Activated effector memory CD4-positive, alpha-beta T cell treated with anti-CD3 and anti-CD28 coated beads, Interleukin-2, amount 50 U/mL, for 16 hours (primary cell): ENCODE results near the gene APOC3.

ENCODE experiments used
- DNase-seq: peaks from one replicate; pipeline ENCODE4 v3.0.0-alpha.2; 2020

Gene APOC3

DNA sequence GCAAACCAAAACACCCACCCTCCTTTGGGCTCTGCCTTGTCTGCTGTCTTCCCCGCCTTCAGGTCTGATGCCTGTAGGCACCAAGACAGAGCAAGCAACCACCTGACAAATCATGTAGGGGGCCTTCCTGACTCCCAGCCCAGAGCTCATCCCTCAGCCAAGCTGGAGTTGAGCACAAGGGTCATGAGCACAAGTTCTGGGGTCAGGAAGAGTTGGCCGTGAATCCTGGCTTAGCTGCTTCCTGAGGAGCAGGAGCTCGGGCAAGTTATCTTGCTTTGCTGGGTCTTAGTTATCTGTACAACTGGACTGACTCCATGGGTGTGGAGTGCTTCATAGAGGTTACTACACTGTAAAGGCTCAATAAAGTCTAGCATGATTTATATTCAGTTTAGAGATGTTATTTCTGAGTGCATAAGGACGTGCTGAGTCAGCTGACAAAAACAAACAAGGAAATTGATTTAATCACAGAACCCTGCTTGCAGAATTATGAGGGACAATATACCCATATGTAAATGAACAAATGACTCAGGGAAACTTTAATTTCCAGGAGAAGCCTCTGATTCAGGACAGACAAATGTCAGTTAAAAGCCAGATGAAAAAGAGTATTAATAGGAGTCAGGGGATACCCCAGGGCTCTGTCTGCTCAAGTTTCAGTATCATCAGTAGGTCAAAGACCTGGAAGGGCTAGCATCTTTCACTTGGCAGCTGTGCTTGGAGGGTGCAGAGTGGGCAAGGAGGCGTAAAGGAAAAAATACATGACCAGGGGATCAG is 22.7 kb downstream of the APOC3 start:
- DNase-seq = peak; percentile 60

GRCh38 chr11:116853461-116854073 is 23.9 kb downstream of the APOC3 start:
- DNase-seq = peak; percentile 74

GRCh38 chr11:116855413-116855812 is 25.7 kb downstream of the APOC3 start:
- no peak for DNase-seq

GRCh38 chr11:116856423-116856822 is 26.7 kb downstream of the APOC3 start:
- DNase-seq = no peak

DNA sequence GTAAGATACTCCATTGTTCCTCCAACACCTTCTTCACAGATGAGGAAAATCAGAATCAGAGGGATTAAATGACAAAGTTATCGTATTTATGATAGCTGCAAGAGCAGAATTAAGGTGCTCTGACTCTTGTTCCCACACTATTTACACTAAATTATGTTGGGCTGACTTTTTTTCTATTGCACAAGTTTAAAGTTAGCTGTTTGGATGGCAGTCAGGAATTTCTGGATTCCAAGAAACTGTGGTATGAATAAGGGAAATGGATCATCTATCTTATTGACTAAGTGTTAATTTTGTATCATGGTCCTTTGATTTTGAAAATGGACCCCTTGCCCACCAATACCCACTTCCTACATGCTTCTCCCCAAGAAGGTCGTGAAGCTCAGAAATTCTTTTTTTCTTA is 27.6 kb downstream of the APOC3 start:
- DNase-seq = no peak

DNA sequence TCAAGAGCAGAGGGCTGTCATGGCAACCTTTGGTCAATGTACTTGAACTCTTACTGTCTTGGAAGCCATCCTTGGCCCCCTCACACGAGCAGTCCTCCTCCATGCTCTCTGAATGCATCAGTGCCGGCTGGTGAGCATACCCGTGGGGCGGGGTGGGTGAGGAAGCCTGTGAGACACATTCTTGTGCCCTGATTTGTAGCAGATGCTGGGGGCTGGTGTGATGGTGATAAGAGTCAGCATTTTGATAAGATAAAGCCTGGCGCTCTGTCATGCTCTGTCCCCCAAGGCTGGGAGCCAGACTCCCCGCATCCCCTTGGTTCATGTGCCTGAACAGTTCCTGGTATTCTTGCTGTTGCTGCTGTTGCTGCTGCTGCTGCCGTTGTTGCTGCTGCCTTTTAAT is 28.2 kb downstream of the APOC3 start:
- DNase-seq = no peak

DNA sequence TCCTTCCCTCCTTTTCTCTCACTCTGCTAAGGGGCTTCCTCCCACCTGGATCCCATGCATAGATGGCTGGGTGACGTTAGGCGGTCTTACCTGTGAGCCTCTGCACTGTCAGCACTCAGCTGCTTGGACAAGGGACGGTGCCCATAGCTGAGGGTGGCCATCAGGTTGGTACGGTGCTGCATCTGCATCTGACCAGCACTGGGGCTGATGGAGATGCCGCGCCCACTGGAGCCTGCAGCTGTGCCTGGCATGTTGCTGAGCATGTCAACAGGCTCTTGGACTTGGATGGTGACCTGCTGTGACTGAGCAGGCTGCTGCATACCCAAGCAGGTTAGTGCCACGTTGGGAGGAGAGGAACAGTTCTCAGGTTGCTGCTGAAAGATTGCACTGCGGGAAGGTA is 29.5 kb downstream of the APOC3 start:
- DNase-seq = no peak

GRCh38 chr11:116860303-116860702 is 30.6 kb downstream of the APOC3 start:
- no peak for DNase-seq

DNA sequence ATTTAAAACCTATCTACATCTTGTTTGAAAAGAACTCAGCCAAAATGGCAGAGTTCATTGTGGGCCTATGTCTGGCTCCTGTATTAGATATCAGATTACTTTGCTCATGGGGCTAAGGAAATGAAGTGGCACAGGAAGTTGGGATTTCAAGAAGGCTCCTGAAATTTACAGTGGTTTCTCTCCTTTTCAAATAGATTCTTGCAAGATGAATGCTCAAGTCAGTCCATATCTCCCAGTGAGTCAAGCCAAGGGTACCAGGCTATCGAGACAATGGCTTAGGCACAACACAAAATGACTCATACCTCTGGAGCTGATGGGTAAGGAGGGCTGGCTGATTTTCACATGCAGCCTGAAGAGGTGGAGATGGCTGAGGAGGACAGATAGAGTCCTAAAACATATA is 31.8 kb downstream of the APOC3 start:
- no peak for DNase-seq

DNA sequence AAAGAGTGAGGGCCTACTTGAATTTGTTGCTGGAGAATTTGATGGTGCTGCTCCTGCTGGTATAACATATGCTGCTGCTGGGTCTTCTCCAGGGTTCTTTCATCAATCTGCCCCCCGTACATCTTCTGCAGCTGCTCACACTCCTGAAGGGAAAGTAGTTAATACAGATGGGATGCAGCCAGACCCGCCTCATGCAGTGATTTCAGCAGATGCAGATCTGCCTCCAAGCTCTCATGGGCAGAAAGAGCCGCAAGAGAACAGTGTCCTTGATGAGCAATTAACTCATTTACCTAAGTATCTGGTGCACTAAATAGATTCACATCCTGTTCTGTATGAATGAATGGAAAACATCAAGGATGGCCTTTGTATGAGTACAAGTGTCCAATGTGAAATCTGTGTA is 32.5 kb downstream of the APOC3 start:
- DNase-seq = no peak

GRCh38 chr11:116862951-116863350 is 33.2 kb downstream of the APOC3 start:
- no peak for DNase-seq

DNA sequence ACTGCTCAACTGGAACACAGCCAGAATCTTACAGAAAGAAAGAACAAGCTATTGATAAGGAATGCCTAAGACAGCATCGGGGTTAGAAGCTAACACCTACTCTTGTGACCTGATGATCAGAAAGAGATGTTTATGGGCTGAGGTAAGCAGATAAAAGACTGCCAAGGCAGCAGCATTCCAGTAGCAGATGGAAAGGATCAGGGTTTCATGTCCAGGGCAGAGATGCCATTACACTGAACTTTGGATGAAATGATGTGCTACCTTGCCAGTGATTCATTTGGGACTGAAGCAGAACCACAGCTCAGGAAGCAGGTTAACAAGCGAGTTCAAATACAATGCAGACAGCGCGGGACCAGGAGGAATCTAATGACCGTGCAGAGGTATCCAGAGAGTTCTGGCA is 34.8 kb downstream of the APOC3 start:
- no peak for DNase-seq

DNA sequence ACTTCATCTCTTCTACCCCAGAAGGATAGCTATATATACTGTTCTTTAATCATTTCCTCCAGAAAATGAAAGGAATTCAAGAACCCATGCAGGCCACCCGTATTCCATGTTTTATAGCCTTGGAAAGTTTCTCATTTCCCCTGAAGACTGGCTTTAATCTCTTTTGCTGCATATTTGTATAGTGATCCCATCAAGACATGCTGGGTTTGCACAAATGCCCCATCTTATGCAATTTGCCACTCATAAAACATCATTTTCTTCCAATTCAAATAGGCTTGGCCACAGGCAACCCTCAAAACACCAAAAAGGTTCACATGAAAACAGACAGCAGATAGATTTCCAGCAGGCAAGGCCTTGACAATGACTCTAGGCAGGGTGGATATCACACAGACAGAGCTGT is 36.0 kb downstream of the APOC3 start:
- DNase-seq = no peak

DNA sequence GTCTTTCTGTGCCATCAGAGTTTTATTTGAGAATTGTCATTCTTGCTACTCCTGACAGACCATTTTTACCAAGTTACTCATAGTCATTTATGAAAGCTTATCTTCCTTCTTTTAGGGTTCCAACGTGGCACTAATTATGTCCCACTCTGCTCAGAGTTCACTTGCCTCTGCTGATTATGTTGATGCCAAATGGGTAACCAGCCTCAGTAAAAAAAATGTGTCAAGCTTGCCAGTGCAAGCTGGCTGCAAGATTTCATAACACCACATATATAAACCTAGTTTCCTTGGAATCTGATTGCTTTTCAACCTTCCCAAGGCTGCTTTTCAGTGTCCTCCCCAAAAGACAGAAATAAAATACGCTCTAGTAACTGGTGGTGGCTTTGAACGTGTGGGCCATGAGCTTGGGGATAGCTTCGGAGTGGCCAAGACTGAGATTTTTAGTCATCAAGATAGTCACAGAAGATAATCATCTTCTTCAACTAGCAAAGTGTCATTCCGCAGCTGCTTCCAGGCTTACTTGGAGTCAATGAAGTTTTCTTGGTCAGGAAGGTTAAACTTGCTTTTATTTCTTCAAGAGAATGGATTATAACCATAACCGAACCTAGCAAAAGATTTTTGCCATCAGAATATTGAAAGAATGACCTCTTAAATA is 37.2 kb downstream of the APOC3 start:
- DNase-seq = no peak

DNA sequence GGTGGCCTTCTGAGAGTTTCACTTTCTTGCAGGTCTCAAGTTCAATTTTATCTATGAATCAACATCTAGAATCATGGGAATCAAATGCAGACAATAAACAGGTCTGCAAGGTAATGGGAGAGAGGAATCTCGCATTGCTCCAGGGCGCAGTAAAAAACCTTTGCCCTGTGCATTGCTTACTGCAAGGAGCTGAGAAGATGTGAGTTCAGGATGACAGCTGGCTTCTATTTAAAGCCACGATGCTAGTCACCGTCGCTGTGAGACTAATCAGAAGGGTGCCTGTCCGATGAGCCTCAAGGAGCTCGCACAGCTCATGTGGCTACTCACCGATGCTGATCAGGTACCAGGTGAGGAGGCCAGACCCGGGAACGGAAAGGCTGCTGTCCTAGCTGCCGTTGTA is 37.9 kb downstream of the APOC3 start:
- DNase-seq = no peak

GRCh38 chr11:116868066-116868465 is 38.4 kb downstream of the APOC3 start:
- no peak for DNase-seq

- no peak for DNase-seq
These were observed 39.9 kb downstream of the APOC3 start for GRCh38 chr11:116869610-116870009.

GRCh38 chr11:116870054-116870453 is 40.3 kb downstream of the APOC3 start:
- no peak for DNase-seq

DNA sequence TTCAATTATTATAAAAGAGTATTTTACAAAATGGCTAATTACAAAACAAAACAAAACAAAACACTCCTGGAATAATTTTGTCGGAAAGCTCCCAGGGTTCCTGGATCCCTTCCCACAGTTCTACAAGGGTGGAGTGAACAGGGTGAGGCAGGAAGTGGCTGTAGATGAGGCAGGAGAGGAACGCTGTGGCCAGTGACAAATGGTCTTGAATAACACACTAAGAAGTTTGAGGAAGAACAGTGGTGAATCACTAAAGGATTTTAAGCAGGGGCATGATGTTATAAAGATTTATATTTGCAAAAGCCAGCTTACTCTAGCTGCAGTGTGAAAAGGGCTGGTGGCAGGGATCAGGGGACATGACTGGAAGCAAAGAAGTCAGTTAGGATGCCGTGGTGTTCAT is 41.5 kb downstream of the APOC3 start:
- no peak for DNase-seq

DNA sequence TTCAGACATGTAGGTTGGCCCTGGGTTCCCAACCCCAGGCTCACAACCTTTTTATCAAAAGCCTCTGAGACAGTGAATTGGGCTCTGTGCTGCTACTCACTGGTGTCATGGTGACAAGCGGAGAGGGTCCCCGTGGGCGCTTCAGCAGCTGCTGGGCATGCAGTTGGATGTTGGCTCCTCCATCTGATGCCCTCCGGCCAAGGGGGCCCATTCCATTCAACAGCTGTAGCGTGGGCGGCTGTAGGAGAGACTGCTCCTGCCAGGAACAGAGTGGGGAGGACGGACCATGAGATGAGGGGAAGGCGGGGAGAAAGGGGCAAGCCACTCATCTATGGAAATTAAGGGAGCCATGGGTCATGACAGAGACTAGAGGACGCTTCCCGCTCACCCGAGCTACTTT is 43.7 kb downstream of the APOC3 start:
- no peak for DNase-seq

GRCh38 chr11:116874251-116874650 is 44.5 kb downstream of the APOC3 start:
- no peak for DNase-seq

- DNase-seq = no peak
These were observed 45.5 kb downstream of the APOC3 start for GRCh38 chr11:116875194-116875593.

DNA sequence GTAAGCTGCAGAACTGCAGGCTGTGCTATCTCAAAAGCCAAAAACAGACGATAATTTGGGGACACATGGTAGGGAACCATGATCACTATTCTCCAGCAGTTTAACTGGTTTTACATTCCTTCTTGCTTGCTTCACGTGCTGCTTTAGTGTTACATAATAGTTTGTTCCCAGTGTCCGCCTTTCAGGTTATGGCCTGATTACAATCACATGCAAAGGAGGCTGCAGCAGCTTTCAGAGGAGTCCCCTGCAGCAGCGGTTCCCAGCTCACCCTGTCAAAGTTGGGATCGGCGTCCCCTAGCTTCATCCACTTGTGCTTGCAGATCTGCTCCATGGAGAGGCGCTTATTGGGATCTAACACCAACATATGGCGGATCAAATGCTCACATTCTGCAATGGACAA is 46.9 kb downstream of the APOC3 start:
- no peak for DNase-seq
